Body of pancreas (tissue), 4 donors: Measurements from ENCODE around the gene FBXO42. TPM values are rescaled to one million over a fixed set of nuclear protein-coding genes. Genes with fewer than 3 reads are reported as not detected.

Experiments
- ATAC-seq: fragments of 150-250 bp; one replicate; pipeline ENCODE4 v1.9.1; 2016
- DNase-seq, 4 donors: peaks; one replicate each; pipeline ENCODE4 v3.0.0-alpha.2; 2019
- H3K27ac ChIP-seq, 4 donors: fragments of 200-600 bp; sonication (generic); 1 replicate in 3 of 4; 2 replicates in 1 of 4; pipeline versions ENCODE4 v1.5.1 to v1.6.1; 2016 to 2019; ENCODE audit warnings: mild to moderate bottlenecking in 1 of 4, mixed read lengths in 1 of 4, moderate library complexity in 1 of 4
- H3K27me3 ChIP-seq, 2 donors: fragments of 200-600 bp; sonication (generic); one replicate each; pipeline ENCODE4 v1.6.0; 2016; ENCODE audit warnings: mild to moderate bottlenecking in 1 of 2
- H3K36me3 ChIP-seq, 2 donors: fragments of 200-600 bp; sonication (generic); replicated peaks in 1 of 2; 2 replicates each; pipeline ENCODE4 v1.5.1; 2016; ENCODE audit warnings: low read depth in 2 of 2; ENCODE audit not compliant: insufficient read depth in 1 of 2
- H3K4me1 ChIP-seq: fragments of 200-600 bp; sonication (generic); one replicate; pipeline ENCODE4 v1.6.0; 2016
- H3K4me3 ChIP-seq, 2 donors: fragments of 200-600 bp; sonication (generic); 1 replicate in 1 of 2; 2 replicates in 1 of 2; pipeline ENCODE4 v1.5.1; 2016 to 2019
- H3K9me3 ChIP-seq, 3 donors: fragments of 200-600 bp; sonication (generic); 1 replicate in 2 of 3; 2 replicates in 1 of 3; pipeline ENCODE4 v1.5.1; 2016
- POLR2A ChIP-seq, 3 donors: fragments of 450-650 bp; IDR thresholded peaks; one replicate each; pipeline ENCODE4 v1.6.1; 2016; ENCODE audit warnings: antibody characterized with exemption in 3 of 3, mild to moderate bottlenecking in 2 of 3
- WGBS, 2 donors: methylation state at CpG; one replicate each; pipeline ENCODE4 v1.1.5; 2017; 5-methylcytosine and 5-hydroxymethylcytosine counted together
- intact Hi-C: fragments of 100-400 bp; cut with DNase I; formaldehyde crosslinking; loops from one replicate; pipeline ENCODE4 v1.15.1; 2023
- total RNA-seq, 2 donors: library from RNA; depleted of rRNA; stranded (reverse); fragments of >200 nt; gene quantifications; one replicate each; pipeline ENCODE4 v1.1.0, GENCODE V29; 2016
- TF ChIP-seq, protein P1 (sequence below), 7 experiments: fragments of 450-650 bp in 4 of 7; fragments of 200-600 bp in 3 of 7; sonication (generic) in 3 of 7; IDR thresholded peaks; one replicate each; pipeline ENCODE4 v1.5.1; 2016 to 2019; ENCODE audit warnings: antibody characterized with exemption in 7 of 7

The FBXO42 gene
- total RNA-seq, 2 donors from 2014 or later = 11.9 to 33.6 TPM

DNA sequence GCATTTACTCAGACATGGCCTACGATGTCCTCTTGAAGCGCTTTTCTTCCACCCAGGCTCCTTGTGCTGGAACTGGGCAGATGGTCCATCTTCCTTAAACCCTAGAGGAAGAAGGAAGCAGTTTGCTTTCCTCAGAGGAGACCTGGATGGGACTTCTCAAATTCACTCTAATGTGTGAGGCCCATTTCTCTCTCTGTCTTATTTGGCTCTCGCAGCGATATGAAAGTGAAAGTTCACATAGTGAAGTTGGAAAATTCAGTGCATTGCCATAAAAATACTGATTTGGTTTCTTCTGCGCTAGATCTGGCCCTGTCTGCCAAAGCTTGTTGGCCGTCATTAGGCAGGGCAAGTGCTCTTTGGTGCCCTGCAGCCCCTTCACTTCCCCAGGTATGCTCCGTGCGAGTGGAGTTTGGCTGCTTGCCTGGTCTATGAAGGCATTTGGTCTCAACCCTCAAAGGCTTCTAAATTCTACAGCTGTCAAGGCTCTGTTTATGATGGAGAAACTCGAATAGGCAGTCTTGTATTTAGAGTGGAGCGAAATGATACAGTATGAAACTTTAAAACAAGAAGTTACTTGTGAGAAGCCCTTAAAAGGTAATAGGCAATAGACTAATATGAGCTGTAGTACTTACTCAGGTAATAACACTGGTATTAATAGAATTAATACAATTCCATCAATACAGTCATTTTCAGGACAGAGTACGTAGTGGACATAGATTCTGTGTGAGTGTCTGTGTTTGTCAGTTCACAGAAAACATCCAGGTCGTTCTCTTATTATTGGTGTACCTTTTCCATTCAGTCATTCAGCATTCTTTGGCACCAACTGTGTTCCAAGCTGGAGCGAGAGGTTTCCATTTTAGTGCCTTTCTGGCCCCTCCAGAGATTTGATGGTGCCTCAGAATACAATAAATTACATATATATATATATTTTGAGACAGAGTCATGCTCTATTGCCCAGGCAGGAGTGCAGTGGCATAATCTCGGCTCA is 35.2 kb upstream of the FBXO42 start:
- intact Hi-C loops = no loop called here
- ATAC-seq = no peak
- Histone ChIP-seq H3K4me1 (peaks cover 38% of the 10 kb centered on the region), H3K36me3 (no peaks in the 10 kb centered on the region), H3K27ac (peak overlapping the region in 3 of 4 donors; percentile 12 to 67 (median 20)), H3K27me3 (no peaks in the 10 kb centered on the region), H3K9me3 (no peaks in the 10 kb centered on the region), H3K4me3 (no peak overlapping the region)
- TF ChIP-seq, protein P1, sequence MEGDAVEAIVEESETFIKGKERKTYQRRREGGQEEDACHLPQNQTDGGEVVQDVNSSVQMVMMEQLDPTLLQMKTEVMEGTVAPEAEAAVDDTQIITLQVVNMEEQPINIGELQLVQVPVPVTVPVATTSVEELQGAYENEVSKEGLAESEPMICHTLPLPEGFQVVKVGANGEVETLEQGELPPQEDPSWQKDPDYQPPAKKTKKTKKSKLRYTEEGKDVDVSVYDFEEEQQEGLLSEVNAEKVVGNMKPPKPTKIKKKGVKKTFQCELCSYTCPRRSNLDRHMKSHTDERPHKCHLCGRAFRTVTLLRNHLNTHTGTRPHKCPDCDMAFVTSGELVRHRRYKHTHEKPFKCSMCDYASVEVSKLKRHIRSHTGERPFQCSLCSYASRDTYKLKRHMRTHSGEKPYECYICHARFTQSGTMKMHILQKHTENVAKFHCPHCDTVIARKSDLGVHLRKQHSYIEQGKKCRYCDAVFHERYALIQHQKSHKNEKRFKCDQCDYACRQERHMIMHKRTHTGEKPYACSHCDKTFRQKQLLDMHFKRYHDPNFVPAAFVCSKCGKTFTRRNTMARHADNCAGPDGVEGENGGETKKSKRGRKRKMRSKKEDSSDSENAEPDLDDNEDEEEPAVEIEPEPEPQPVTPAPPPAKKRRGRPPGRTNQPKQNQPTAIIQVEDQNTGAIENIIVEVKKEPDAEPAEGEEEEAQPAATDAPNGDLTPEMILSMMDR (IDR thresholded peaks at IDR 0.05) = no peak
- no peak for TF ChIP-seq POLR2A (IDR thresholded peaks at IDR 0.05)
- WGBS, 2 donors = 62 to 64% methylated on average over 14 of the region's 14 CpGs
- no peak for DNase-seq

DNA sequence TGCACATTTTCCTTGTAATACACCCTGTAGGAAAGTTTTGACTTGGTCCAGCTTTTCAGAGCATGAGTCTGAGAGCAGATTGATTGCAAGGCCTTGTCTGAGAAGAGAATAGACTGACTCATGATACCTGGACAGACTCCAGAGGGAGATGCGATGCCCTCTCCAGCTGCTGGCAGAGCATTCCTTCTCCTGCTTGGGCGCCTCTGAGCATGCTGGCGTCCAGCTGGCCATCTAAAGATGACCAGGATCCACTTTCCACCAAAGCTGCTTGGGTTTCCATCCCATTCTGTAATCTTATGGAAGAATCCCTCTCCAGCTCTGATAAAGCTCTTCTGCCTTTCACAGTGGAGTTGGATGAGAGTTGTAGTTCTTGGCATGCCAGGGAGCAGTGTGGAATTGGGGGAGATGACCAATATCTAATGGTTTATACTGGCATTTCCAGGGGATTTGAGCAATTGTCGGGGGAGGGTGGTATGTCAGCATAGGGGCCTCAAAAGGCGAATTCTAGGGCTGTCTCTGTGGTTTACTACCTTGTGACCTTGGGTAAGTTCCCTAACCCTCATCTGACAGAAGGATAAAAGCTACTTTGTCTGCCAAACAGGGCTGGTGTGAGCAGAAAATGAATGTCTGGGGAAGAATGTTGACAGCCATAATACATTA is 34.3 kb upstream of the FBXO42 start:
- WGBS, 2 donors = 46 to 63% methylated on average over 4 to 5 of the region's 5 CpGs
- TF ChIP-seq, protein P1 (IDR thresholded peaks at IDR 0.05) = no peak
- TF ChIP-seq POLR2A (IDR thresholded peaks at IDR 0.05) = no peak
- Histone ChIP-seq H3K27ac (peak overlapping the region in 3 of 4 donors; percentile 12 to 67 (median 20)), H3K9me3 (no peaks in the 10 kb centered on the region), H3K4me1 (peaks cover 29% of the 10 kb centered on the region), H3K36me3 (no peaks in the 10 kb centered on the region), H3K27me3 (no peaks in the 10 kb centered on the region), H3K4me3 (no peak overlapping the region)
- intact Hi-C loops = no loop called here
- ATAC-seq = peak; percentile 26
- peak in 1 of 4 donors; percentile 33 for DNase-seq

DNA sequence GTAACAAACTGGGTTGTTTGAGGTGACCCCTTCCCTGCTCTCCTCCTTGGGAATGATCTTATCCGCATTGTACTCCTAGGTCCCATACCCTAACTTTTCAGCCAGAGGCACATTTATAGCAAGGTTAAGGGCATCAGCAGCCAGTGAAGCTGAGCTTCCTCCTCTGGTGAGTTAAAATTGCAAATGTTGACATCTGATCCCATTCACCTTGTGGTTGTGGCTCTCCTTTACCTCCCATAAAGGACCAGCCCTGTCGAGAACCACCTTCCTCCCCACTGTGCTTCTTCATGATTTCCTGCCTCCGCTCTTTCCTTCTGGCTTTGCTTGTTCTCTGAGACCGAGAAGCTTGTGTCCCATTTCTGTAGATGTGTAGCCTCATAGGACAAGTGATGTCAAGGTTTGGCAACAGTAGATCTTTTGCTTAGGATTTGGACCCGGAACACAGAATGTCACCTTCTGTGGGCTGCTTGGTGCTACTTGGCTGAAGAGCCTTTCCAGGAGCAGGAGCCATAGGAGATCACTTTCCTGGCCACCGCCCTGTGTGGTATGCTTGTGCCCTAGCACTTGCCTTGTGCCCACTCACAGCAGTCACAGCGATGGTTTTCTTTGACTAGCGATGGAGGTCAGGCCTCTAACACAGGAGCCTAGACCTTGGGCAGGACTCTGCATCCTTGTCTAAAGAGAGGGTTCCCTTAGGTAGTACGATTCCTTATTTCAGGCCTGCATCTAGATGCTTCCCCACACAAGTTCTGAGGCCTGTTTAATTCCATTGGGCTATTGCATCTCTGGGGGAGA is 33.6 kb upstream of the FBXO42 start:
- no peak overlapping the region for H3K4me3 ChIP-seq
- TF ChIP-seq, protein P1 (IDR thresholded peaks at IDR 0.05) = no peak
- no peak for TF ChIP-seq POLR2A (IDR thresholded peaks at IDR 0.05)
- intact Hi-C loops = no loop called here

DNA sequence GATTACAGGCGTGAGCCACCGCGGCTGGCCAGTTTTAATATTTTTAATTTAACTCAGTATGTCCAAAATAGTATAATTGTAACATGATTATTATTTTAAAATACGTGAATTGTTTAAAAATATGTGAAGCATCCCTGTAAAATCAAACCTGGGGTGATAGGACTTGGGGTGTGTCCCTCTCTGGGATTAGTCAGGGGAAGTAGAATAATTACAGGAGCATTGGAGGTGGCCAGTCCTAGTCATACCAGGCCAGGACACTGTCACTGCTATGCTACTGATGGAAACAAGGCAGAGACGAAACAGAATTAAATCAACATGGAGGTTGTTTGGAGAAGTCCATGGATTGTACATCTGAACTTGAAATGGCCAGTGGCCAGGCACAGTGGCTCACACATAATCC is 31.6 kb upstream of the FBXO42 start:
- peaks cover 27% of the 10 kb centered on the region for H3K4me1 ChIP-seq
- intact Hi-C loops = no loop called here
- no peaks in the 10 kb centered on the region for H3K9me3 ChIP-seq
- H3K36me3 ChIP-seq = no peaks in the 10 kb centered on the region
- no peaks in the 10 kb centered on the region for H3K27me3 ChIP-seq
- WGBS, 2 donors = 90 to 93% methylated on average over 5 of the region's 5 CpGs
- TF ChIP-seq POLR2A (IDR thresholded peaks at IDR 0.05) = no peak
- TF ChIP-seq, protein P1 (IDR thresholded peaks at IDR 0.05) = no peak
- DNase-seq = no peak
- no peak overlapping the region for H3K27ac ChIP-seq
- no peak for ATAC-seq
- H3K4me3 ChIP-seq = no peak overlapping the region

More for the DNA sequence above, 33.6 kb upstream of the FBXO42 start:
- peaks cover 22% of the 10 kb centered on the region for H3K4me1 ChIP-seq
- 90 to 95% methylated on average over 9 of the region's 9 CpGs for WGBS, 2 donors
- peak; percentile 7 for ATAC-seq
- H3K27ac ChIP-seq = peak overlapping the region in 1 of 4 donors; percentile 67
- DNase-seq = no peak
- no peaks in the 10 kb centered on the region for H3K9me3 ChIP-seq
- H3K36me3 ChIP-seq = no peaks in the 10 kb centered on the region
- no peaks in the 10 kb centered on the region for H3K27me3 ChIP-seq
